Measurements from ENCODE around the gene PSD. TPM values are rescaled to one million over a fixed set of nuclear protein-coding genes. Genes with fewer than 3 reads are reported as not detected.

Gene PSD
- total and polyA plus RNA-seq, 9 of the 15 experiments (the other 6 are each of a cell fraction or from before 2014, with no cell fraction given), result 0.11 to 1.7 (median 0.54) TPM; not detected in 2

- TF ChIP-seq ZNF609 (CRISPR knock-in tag; IDR thresholded peaks at IDR 0.05; ENCODE audit: borderline replicate concordance) (no peak), NR2C1 (IDR thresholded peaks at IDR 0.05) (peak; percentile 73), NR2C1 (tag; IDR thresholded peaks at IDR 0.05) (peak; percentile 87), MAZ (CRISPR knock-in tag; conservative IDR thresholded peaks at IDR 0.05 in 1 of 2, IDR thresholded peaks at IDR 0.05 in 1 of 2) (peak; percentile 93 to 98), KHSRP (IDR thresholded peaks at IDR 0.05) (no peak), AFF4 (CRISPR knock-in tag; IDR thresholded peaks at IDR 0.05) (no peak), ZBTB7A (IDR thresholded peaks at IDR 0.05; ENCODE audit: borderline replicate concordance, control insufficient read depth, low read depth, low read length) (peak; percentile 40; the same call in 1 of the 2 replicates), ZNF23 (CRISPR knock-in tag; IDR thresholded peaks at IDR 0.05) (no peak), USF1 (CRISPR knock-in tag; IDR thresholded peaks at IDR 0.05) (peak; percentile 94), STAT5A (IDR thresholded peaks at IDR 0.05; ENCODE audit: borderline replicate concordance, low read length) (no peak), CREB3L1 (IDR thresholded peaks at IDR 0.05; ENCODE audit: borderline replicate concordance, low read depth) (no peak), ZKSCAN1 (IDR thresholded peaks at IDR 0.05; ENCODE audit: low read depth, low read length) (no peak), ZNF140 (CRISPR knock-in tag; IDR thresholded peaks at IDR 0.05) (no peak), ZFP30 (CRISPR knock-in tag; IDR thresholded peaks at IDR 0.05; ENCODE audit: borderline replicate concordance) (no peak)
Observed at GRCh38 chr10:102461187-102462054, 42.8 kb upstream of the PSD start (continued).
